Adipocyte (in vitro differentiated cells): Measurements from ENCODE around the gene CCDC154.
"Not testable (repeated sequence)": the region's sequence is repeated elsewhere in the genome, so short reads cannot be mapped to it uniquely, and the experiment has no call there.

Source experiments
- DNase-seq: peaks from one replicate; pipeline ENCODE4 v3.0.0-alpha.2; 2015; ENCODE audit warnings: low read depth
- H3K27me3 ChIP-seq: replicated peaks from 2 replicates; pipeline ENCODE4 v1.7.0; 2013; ENCODE audit warnings: mild to moderate bottlenecking, low read length, moderate library complexity; ENCODE audit not compliant: control insufficient read depth, insufficient read depth
- H3K36me3 ChIP-seq: 2 replicates; pipeline ENCODE4 v1.7.0; 2013; ENCODE audit warnings: low read length, mild to moderate bottlenecking, moderate library complexity; ENCODE audit not compliant: control insufficient read depth, insufficient read depth, severe bottlenecking
- H3K4me1 ChIP-seq: 2 replicates; pipeline ENCODE4 v1.7.0; 2013; ENCODE audit warnings: mild to moderate bottlenecking, low read length, moderate library complexity; ENCODE audit not compliant: control insufficient read depth, insufficient read depth
- H3K4me3 ChIP-seq: 2 replicates; pipeline ENCODE4 v1.7.0; 2013; ENCODE audit warnings: mild to moderate bottlenecking, low read length, moderate library complexity
- H3K9ac ChIP-seq: 2 replicates; pipeline ENCODE4 v1.7.0; 2013; ENCODE audit warnings: mild to moderate bottlenecking, low read length, moderate library complexity
- H3K9me3 ChIP-seq: 2 replicates; pipeline ENCODE4 v1.7.0; 2013; ENCODE audit warnings: mild to moderate bottlenecking, low read length, moderate library complexity; ENCODE audit not compliant: control insufficient read depth

The CCDC154 gene

DNA sequence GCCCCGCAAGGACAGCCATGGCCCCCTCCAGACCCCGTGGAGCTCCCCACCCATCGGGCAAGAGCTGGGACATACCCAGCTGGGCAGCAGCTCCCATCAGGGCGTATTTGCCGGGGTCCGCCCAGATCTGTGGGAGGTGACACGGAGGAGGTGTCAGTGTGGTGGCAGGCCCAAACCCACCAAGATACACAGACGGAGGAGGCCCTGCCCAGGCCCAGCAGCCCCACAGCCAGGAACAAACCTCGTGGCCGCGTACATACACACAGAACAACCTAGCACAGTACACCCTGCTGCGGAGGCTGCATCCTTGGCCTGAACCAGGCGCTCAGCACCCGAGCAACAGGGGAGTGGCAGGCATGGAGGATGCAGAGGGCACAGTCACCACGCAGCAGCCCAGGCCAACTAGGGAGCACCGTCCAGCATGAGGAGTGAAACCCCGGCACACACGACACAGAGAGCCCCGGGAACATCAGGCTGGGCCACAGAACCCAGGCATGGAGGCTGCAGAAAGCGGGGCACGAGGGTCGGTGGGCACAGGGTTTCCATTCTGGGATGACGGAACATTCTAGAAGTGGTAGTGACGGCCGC lies 4.9 kb upstream of the CCDC154 start:
- Histone ChIP-seq H3K36me3 (peaks cover 58% of the 10 kb centered on the region), H3K27me3 (no peaks in the 10 kb centered on the region), H3K9me3 (no peaks in the 10 kb centered on the region), H3K4me3 (no peak overlapping the region), H3K9ac (no peak overlapping the region), H3K4me1 (no peaks in the 10 kb centered on the region)
- no peak for DNase-seq

DNA sequence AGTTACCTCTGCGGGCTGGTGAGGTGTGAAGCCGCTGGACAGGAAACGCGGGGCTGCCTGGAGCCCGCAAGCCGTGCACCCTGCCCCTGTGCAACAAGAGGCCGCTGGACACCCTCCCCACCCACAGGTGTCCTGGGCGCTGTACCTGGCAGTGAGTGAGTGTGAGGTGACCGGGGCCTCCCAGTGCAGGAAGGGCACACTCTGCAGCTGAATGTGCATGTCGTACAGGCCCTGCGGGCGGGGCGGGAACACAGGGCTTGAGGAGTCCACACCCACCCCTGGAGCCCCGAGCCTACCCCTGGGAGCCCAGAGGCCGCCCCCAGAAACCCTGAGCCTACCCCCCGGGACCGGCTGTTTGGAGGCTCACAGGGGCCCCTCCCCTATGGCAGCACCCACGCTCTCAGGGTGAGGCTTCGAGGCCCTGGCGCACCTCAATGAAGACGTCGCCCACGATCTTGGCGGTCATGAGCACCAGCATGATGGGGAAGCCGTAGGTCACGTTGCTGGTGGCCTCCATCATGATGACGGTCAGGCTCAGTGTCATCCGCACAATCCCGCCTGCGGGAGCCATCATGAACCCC lies 4.3 kb upstream of the CCDC154 start:
- DNase-seq: no peak
- no peak overlapping the region for H3K4me3 ChIP-seq
- H3K9me3 ChIP-seq: no peaks in the 10 kb centered on the region
- peaks cover 51% of the 10 kb centered on the region for H3K36me3 ChIP-seq
- H3K9ac ChIP-seq: no peak overlapping the region
- H3K4me1 ChIP-seq: no peaks in the 10 kb centered on the region
- no peaks in the 10 kb centered on the region for H3K27me3 ChIP-seq

DNA sequence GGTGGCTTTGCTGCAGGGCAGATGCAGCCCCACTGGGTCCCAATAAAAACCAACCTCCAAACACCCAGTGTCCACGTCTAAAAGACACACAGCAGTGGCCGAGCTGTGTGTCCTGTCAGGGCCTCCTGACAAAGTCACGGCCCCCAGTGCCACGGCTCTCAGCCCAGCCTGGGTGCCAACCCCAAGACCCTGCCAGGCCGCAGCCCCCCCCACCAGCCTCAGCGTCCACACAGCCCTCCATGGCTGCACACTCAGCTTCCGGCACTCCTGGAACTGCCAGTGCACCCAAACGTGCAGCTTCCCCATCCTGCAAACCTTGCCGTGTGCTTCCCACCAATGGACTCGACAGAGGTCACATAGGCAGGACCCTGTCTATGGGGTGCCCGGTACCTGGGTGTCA lies 3.6 kb upstream of the CCDC154 start:
- H3K27me3 ChIP-seq: no peaks in the 10 kb centered on the region
- H3K36me3 ChIP-seq: peaks cover 47% of the 10 kb centered on the region
- H3K9me3 ChIP-seq: no peaks in the 10 kb centered on the region
- H3K4me1 ChIP-seq: no peaks in the 10 kb centered on the region
- DNase-seq: no peak
- H3K9ac ChIP-seq: no peak overlapping the region
- H3K4me3 ChIP-seq: no peak overlapping the region

DNA sequence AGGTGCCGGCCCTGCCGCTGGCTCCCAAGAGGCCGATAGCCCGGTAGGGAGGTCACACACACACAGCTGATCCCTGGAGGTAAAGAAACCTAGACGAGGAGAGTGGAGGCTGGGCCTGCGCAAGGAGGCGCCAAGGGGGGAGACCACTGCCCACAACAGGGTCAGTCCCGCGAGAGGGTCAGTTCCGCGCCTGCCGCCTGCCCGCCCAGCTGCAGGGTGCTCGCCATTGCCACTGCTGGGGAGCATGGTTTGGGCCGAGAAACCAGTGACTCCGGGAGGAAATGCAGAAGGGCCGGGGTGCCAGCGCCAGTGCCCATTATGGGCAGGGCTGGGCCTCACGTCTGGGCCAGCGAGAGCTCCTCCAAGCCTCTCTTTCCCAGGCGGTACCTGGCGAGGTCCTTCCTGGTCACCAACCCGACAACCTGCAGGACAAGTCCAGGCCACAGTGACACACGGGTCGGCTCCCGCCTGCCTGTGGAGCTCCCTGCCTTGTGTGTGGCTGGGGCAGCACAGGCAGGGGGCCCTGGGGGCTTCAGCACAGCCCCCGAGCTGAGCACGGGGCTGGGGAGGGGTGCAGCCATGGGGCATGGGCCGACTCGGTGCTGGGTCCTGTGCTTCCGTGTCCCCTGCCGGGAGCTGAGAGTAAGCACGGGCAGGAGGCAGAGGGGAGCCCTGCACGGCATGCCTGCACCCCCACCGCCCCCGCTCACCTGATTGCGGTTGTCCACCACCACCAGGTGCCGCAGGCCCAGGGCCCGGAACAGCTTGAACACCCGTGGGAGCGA lies 2.1 kb upstream of the CCDC154 start:
- Histone ChIP-seq H3K36me3 (peaks cover 34% of the 10 kb centered on the region), H3K4me1 (no peaks in the 10 kb centered on the region), H3K9ac (no peak overlapping the region), H3K9me3 (no peaks in the 10 kb centered on the region), H3K27me3 (no peaks in the 10 kb centered on the region), H3K4me3 (no peak overlapping the region)
- no peak for DNase-seq

DNA sequence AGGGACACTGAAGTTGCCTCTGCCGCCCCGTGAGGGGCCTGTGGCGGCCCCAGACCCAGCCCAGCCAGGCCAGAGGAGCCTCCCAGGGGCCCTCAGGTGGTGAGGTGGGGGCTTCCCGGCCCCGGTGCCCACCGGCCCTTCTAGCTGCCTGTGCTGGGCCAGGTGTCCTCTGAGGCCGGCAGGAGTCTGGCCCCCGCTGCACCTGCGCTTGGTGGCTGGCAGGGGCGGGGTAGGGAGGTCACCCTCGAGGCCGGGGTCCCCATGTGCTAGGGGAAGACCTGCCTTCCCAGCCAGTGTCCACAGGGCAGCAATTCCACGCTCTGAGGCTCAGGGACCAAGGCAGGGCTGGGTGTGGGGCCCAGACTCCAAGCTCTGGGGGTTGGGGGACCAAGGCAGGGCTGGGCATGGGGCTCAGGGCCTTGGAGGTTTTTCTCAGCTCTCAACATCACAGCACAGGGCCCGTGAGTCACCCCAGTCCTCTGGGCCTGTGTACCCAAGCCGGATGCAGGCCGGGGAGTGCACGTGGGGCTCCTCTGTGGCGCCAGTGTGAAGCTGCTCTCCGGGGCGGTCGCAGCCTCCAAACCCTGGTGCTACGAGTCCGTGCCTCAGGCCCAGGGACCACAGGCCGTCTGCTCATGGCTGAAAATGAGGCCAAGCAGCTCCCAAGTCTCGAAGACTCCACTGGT lies 1.3 kb upstream of the CCDC154 start:
- no peaks in the 10 kb centered on the region for H3K27me3 ChIP-seq

DNA sequence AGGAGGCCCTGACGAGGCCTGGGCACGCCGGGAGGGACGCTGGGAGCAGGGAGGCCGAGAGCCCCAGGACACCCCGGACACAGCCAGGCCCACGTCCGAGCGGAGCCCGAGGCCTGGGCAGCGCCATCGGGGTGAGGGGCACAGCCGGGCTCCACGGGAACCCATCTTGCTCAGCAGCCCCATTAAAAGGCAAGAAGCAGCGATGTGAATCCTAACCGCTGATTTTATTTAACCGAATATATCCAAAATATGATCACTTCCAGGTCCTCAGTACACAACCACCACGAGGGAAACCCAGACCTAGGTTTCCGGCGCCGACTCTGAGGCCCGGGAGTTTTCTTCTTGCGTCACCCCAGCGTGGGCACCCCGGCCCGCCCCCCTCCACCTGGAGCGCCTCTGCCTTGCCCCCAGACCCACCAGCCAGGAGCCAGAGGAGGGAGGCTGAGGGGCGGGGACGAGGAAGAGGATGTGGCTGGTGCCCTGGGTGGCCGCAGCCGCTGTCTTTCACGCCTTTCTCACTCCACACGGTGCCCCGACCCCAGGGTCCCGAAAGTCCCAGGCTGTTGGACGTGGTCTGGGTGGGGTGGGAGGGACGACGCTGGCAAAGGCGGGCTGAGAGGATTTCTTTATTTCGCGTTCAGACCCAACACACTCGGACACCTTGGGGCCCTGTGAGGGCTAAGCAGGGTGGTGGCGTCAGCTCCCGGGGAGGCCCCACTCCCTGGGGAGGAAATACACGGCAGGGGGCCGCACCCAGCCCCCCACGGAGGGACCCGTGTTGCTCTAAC lies 568 bp upstream of the CCDC154 start:
- Histone ChIP-seq H3K36me3 (peaks cover 23% of the 10 kb centered on the region), H3K9ac (no peak overlapping the region), H3K9me3 (no peaks in the 10 kb centered on the region), H3K4me1 (no peaks in the 10 kb centered on the region), H3K27me3 (no peaks in the 10 kb centered on the region), H3K4me3 (no peak overlapping the region)
- DNase-seq: no peak

More for the DNA sequence above, 1.3 kb upstream of the CCDC154 start:
- Histone ChIP-seq H3K9ac (no peak overlapping the region), H3K4me1 (no peaks in the 10 kb centered on the region), H3K9me3 (no peaks in the 10 kb centered on the region), H3K4me3 (no peak overlapping the region), H3K36me3 (peaks cover 26% of the 10 kb centered on the region)
- no peak for DNase-seq

DNA sequence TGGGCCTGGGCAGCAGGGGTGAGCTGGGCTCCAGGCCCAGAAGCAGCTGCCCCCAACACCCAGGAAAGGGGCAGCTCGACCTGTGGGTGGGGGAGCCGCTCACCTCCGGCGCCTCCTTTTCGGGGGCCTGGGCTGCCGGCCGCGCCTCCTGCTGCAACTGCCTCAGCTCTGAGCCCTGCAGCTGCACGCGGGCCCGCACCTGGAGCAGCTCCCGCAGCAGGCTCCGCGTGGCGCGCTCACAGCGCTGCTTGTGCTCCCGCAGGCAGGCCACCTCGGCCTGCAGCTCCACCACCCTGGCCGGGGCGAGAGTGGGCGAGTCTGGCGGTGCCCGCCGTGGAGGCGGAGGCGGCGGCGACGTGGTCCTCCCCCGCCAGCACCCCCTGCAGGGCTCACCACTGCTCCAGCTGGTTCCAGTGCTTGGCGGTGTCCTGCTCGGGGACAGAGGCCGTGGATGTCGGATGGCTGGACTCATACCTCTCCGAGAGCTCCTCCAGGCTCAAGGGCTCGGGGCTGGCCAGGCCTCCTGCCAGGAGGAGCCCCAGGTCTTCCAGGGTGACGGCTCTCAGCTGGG lies 868 bp downstream of the CCDC154 start:
- DNase-seq: no peak
- Histone ChIP-seq H3K4me1 (no peaks in the 10 kb centered on the region), H3K4me3 (no peak overlapping the region), H3K9ac (no peak overlapping the region), H3K27me3 (no peaks in the 10 kb centered on the region), H3K36me3 (peaks cover 12% of the 10 kb centered on the region), H3K9me3 (no peaks in the 10 kb centered on the region)

DNA sequence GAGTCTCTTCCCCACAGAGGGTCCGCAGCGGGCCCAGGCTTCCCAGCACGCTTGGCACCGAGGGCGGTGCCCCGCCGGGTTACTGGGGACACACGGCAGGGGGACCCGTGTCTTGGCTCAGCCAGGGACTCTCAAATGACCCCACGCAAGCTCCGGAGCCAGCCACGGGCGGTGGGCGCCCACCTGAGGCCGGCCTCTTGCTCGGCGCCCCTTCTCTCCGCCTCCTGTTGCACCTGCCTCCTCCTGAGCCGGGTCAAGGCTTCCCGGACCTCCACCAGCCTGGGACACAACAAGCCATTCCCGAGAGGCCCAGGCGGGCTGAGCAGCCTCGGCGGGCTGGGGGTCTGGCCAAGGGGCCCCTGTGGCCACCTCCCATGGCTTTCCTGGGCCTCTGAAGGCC lies 1.7 kb downstream of the CCDC154 start:
- Histone ChIP-seq H3K36me3 (peaks cover 4% of the 10 kb centered on the region), H3K4me1 (no peaks in the 10 kb centered on the region), H3K9ac (no peak overlapping the region), H3K9me3 (no peaks in the 10 kb centered on the region), H3K27me3 (no peaks in the 10 kb centered on the region), H3K4me3 (no peak overlapping the region)
- DNase-seq: no peak

DNA sequence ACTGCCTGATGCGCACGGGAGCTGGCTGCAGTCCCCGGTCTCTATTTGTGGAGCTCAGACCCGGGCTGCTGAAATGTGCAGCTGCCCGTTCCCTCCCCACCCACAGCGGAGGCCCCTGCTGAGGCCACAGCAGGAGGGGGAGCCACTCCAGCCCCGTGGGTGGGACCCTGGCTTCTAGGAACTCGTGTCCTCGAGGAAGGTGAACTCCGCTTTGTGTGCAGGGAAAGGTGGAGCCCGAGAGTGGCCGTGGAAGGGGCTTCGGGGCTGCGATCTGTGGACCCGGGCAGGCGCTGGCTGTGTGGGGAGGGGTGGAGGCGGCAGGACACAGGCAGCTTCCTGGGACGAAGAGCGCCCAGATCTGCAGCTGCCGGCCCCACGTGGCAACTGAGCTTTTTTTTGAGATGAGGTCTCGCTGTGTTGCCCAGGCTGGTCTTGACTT lies 2.9 kb downstream of the CCDC154 start:
- Histone ChIP-seq H3K4me1 (no peaks in the 10 kb centered on the region), H3K36me3 (peaks cover 2% of the 10 kb centered on the region), H3K27me3 (no peaks in the 10 kb centered on the region), H3K9me3 (no peaks in the 10 kb centered on the region), H3K4me3 (no peak overlapping the region), H3K9ac (no peak overlapping the region)
- DNase-seq: no peak

DNA sequence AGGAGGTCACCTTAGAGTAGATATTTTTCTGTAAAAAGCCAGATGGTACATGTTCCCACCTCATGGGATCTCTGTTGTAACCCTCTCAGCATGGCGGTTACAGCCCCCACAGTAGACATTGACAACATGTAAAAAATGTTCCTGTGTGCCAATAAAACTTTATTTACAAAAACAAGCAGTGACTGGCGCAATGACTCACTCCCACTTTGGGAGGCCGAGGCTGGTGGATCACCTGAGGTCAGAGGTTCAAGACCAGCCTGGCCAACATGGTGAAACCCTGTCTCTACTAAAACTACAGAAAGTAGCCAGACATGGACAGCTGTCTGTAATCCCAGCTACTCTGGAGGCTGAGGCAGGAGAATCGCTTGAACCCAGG lies 4.7 kb downstream of the CCDC154 start:
- H3K36me3 ChIP-seq, H3K27me3 ChIP-seq, H3K4me3 ChIP-seq, H3K9me3 ChIP-seq, H3K9ac ChIP-seq, DNase-seq, H3K4me1 ChIP-seq: not testable (repeated sequence)
